Upper lobe of right lung (tissue), 1 donor: ENCODE results near the gene ARHGAP5. TPM values are rescaled to one million over a fixed set of nuclear protein-coding genes. Genes with fewer than 3 reads are reported as not detected.

Experiments used
- ATAC-seq: fragments of 200-7000 bp; cut with Tn5 transposase; one replicate; pipeline ENCODE4 v1.9.1; 2020; ENCODE audit warnings: mild to moderate bottlenecking, moderate library complexity
- DNase-seq: peaks from one replicate; pipeline ENCODE4 v3.0.0-alpha.2; 2020
- H3K27ac ChIP-seq: fragments of 200-600 bp; one replicate; pipeline ENCODE4 v1.8.0; 2022
- H3K27me3 ChIP-seq: fragments of 200-600 bp; one replicate; pipeline ENCODE4 v1.8.0; 2022; ENCODE audit warnings: mild to moderate bottlenecking
- H3K36me3 ChIP-seq: fragments of 200-600 bp; one replicate; pipeline ENCODE4 v1.8.0; 2022
- H3K4me1 ChIP-seq: fragments of 200-600 bp; one replicate; pipeline ENCODE4 v1.8.0; 2022
- H3K4me3 ChIP-seq: fragments of 200-600 bp; one replicate; pipeline ENCODE4 v1.8.0; 2022; ENCODE audit warnings: mild to moderate bottlenecking
- H3K9me3 ChIP-seq: fragments of 200-600 bp; one replicate; pipeline ENCODE4 v1.8.0; 2022
- intact Hi-C: fragments of 100-400 bp; cut with DNase I; formaldehyde crosslinking; loops from one replicate; pipeline ENCODE4 v1.11.0; 2022
- total RNA-seq: library from RNA; stranded (reverse); fragmentation: NEBNext Ultra II Directional; extraction: Animal tissue kit (Norgen Biotek cat#: 25700); gene quantifications from one replicate; pipeline ENCODE4 v1.2.1, GENCODE V29; 2021
- TF ChIP-seq, protein P1 (sequence below): fragments of 200-600 bp; IDR thresholded peaks from one replicate; pipeline ENCODE4 v1.8.0; 2022; ENCODE audit warnings: antibody characterized with exemption
- donor health status: DM: no; HTN: yes; CAD: no; lungs with severe emphysema.

The ARHGAP5 gene
- total RNA-seq, 1 donor from 2014 or later = 111 TPM

DNA sequence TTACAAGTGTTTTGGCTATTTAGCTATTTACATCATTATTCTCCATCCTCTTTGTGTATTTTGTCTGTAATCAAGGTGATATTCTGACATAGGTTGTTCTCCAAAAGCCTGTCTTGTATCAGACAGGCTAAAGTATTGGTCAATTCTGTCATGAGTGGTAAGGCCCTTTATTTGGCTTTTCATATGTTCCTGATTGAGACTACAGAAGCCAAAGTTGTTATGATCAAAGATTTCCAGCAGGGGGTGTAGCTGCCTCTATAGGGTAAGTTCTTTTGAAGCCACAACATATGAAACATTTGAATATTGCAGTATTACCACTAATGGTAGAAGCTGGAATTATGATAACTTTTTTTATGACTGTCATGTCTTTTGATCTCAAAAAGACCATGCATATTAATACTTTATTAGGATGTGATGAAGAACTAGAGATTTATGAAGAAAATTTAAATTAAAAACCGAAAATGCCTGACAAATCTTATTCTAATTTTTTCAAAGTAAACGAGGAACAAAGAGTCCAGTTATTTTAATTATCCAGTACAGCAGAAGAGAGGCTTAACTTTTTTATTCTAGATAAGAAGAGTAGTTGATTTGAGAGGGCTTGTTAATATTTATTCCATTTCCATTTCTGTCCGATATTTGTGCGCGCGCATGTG is 3.4 kb upstream of the ARHGAP5 start:
- intact Hi-C loops = no loop called here
- peak; percentile 6 for ATAC-seq
- no peak for DNase-seq

DNA sequence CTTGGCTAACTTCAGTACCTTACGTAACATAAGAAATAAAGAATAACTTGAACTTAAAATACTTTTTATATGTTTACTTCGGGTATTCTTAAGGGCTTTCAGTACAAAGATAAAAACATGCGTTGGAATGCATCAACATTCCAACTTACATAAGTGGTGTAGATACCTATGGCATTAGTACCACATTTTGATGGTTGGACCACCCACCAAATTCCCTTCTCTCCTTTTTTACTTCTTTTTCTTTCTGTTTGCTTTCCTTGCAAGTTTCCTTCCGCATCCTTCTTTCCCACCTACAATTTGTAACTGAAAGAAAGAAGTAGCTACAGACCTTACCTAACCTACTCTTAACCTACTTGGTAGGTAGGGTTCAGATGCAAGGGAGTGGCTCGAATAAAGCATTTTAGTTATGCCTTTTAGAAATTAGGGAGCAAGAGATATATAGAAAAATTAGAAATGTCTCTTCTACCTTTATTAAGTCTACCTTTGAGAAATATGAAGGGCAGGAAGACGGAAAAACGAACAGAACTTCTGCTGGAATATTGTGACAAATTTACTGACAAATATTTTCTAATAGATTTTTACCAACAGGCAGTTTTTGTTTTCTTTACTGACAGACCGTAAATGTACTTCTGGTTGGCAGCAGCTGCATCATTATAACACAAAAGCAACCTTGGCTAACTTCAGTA is 2.1 kb upstream of the ARHGAP5 start:
- Histone ChIP-seq H3K27ac (peak overlapping the region; percentile 95), H3K4me3 (peak overlapping the region; percentile 84), H3K9me3 (no peaks in the 10 kb centered on the region), H3K27me3 (no peaks in the 10 kb centered on the region), H3K4me1 (peaks cover 7% of the 10 kb centered on the region), H3K36me3 (no peaks in the 10 kb centered on the region)
- intact Hi-C loops = no loop called here
- TF ChIP-seq, protein P1, sequence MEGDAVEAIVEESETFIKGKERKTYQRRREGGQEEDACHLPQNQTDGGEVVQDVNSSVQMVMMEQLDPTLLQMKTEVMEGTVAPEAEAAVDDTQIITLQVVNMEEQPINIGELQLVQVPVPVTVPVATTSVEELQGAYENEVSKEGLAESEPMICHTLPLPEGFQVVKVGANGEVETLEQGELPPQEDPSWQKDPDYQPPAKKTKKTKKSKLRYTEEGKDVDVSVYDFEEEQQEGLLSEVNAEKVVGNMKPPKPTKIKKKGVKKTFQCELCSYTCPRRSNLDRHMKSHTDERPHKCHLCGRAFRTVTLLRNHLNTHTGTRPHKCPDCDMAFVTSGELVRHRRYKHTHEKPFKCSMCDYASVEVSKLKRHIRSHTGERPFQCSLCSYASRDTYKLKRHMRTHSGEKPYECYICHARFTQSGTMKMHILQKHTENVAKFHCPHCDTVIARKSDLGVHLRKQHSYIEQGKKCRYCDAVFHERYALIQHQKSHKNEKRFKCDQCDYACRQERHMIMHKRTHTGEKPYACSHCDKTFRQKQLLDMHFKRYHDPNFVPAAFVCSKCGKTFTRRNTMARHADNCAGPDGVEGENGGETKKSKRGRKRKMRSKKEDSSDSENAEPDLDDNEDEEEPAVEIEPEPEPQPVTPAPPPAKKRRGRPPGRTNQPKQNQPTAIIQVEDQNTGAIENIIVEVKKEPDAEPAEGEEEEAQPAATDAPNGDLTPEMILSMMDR = no peak
- no peak for DNase-seq
- ATAC-seq = no peak

More for the DNA sequence above, 3.4 kb upstream of the ARHGAP5 start:
- TF ChIP-seq, protein P1 = peak; percentile 83
- Histone ChIP-seq H3K27ac (no peak overlapping the region), H3K36me3 (no peaks in the 10 kb centered on the region), H3K4me1 (peaks cover 3% of the 10 kb centered on the region), H3K27me3 (no peaks in the 10 kb centered on the region), H3K9me3 (no peaks in the 10 kb centered on the region), H3K4me3 (no peak overlapping the region)

- Histone ChIP-seq H3K27ac (peak overlapping the region; percentile 95), H3K4me3 (peak overlapping the region; percentile 84), H3K4me1 (peaks cover 7% of the 10 kb centered on the region), H3K9me3 (no peaks in the 10 kb centered on the region), H3K27me3 (no peaks in the 10 kb centered on the region), H3K36me3 (no peaks in the 10 kb centered on the region)
- intact Hi-C loops = no loop called here
- no peak for DNase-seq
- TF ChIP-seq, protein P1 = no peak
- ATAC-seq = peak; percentile 5
Observed at GRCh38 chr14:32075672-32076277, 1.3 kb upstream of the ARHGAP5 start.

GRCh38 chr14:32076278-32077080 is 625 bp upstream of the ARHGAP5 start:
- no peaks in the 10 kb centered on the region for H3K27me3 ChIP-seq
- no peaks in the 10 kb centered on the region for H3K9me3 ChIP-seq
- DNase-seq (peak; percentile 99), ATAC-seq (peak; percentile 94)
- H3K4me3 ChIP-seq = peak overlapping the region; percentile 84
- TF ChIP-seq, protein P1 = no peak
- intact Hi-C loops = no loop called here
- H3K27ac ChIP-seq = peak overlapping the region; percentile 95
- no peaks in the 10 kb centered on the region for H3K36me3 ChIP-seq
- peaks cover 7% of the 10 kb centered on the region for H3K4me1 ChIP-seq

DNA sequence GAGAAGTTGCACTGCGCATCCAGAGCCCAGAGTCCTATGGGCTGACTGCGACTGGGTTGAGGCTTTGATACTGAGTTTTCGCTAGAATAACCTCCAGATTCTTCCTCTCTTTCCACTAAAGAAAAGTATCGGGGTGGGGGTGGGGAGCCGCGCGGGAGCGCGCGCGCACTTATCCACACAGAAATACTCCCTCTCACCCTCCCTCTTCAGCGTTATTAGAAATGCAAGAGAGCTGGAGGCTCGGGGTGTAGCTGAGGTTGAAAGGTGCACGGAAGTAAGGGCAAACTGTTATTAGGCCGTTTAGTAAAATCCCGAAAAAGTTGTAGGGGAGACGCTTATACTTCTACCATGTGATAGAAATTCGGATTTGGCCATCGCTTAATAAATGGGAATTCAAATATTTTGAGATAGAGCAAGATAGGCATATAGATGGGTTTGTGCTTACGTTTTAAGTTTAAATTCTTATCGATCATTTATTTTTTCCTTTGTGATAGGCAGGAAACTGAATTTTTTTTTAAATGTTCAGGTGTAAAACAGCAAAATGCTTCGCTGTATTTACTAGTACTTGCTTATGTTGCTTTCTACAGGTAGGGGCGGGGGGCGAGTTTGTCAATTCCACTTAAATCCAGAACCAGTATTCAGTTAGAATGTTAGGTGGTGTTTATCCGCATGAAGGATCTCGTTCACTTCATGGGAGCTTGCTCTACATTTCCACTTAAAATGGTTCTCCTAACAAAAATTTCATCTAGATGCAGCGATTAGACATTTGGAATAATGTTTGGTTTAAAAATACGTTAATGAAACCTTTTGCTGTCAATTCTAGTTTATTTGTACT is 1.1 kb downstream of the ARHGAP5 start:
- intact Hi-C loops = no loop called here
- Histone ChIP-seq H3K27ac (peak overlapping the region; percentile 95), H3K27me3 (no peaks in the 10 kb centered on the region), H3K4me3 (peak overlapping the region; percentile 84), H3K4me1 (peaks cover 10% of the 10 kb centered on the region), H3K9me3 (no peaks in the 10 kb centered on the region), H3K36me3 (no peaks in the 10 kb centered on the region)
- DNase-seq (peak; percentile 68), ATAC-seq (peak; percentile 12)
- TF ChIP-seq, protein P1 = no peak
